Vagina (tissue), 2 donors: Measurements from ENCODE around the gene RPUSD3. TPM values are rescaled to one million over a fixed set of nuclear protein-coding genes. Genes with fewer than 3 reads are reported as not detected.
"Not testable (repeated sequence)": the region's sequence is repeated elsewhere in the genome, so short reads cannot be mapped to it uniquely, and the experiment has no call there.

Source experiments
- DNase-seq, 2 donors: peaks; one replicate each; pipeline ENCODE4 v3.0.0-alpha.2; 2017; ENCODE audit errors: extremely low spot score in 2 of 2
- H3K27ac ChIP-seq: fragments of 200-600 bp; sonication (generic); one replicate; pipeline ENCODE4 v1.5.1; 2019
- H3K27me3 ChIP-seq: fragments of 200-600 bp; sonication (generic); one replicate; pipeline ENCODE4 v1.5.1; 2019
- H3K36me3 ChIP-seq, 2 donors: fragments of 200-600 bp; sonication (generic); one replicate each; pipeline ENCODE4 v1.5.1; 2017 to 2019
- H3K4me1 ChIP-seq: fragments of 200-600 bp; sonication (generic); one replicate; pipeline ENCODE4 v1.5.1; 2019
- H3K4me3 ChIP-seq, 2 donors: fragments of 200-600 bp; sonication (generic); 1 replicate in 1 of 2; 2 replicates in 1 of 2; pipeline ENCODE4 v1.5.1; 2016 to 2019
- H3K9me3 ChIP-seq: fragments of 200-600 bp; sonication (generic); one replicate; pipeline ENCODE4 v1.5.1; 2019
- POLR2A ChIP-seq, 2 donors: fragments of 450-650 bp; IDR thresholded peaks; one replicate each; pipeline ENCODE4 v1.6.1; 2017; ENCODE audit warnings: antibody characterized with exemption in 2 of 2, mild to moderate bottlenecking in 2 of 2, moderate library complexity in 2 of 2
- POLR2AphosphoS5 ChIP-seq, 2 donors: sonication (generic); formaldehyde crosslinking; IDR thresholded peaks; one replicate each; pipeline ENCODE4 v1.9.0; 2017; ENCODE audit warnings: antibody characterized with exemption in 2 of 2, mild to moderate bottlenecking in 2 of 2, low read depth in 1 of 2; ENCODE audit not compliant: insufficient read depth in 1 of 2
- intact Hi-C: fragments of 100-400 bp; cut with DNase I; formaldehyde crosslinking; loops from one replicate; pipeline ENCODE4 v1.15.1; 2023
- total RNA-seq: library from RNA; depleted of rRNA; stranded (reverse); fragments of >200 nt; gene quantifications from one replicate; pipeline ENCODE4 v1.2.3, GENCODE V29; 2016
- TF ChIP-seq, protein P1 (sequence below), 3 experiments: fragments of 450-650 bp in 2 of 3; fragments of 200-600 bp in 1 of 3; sonication (generic) in 1 of 3; IDR thresholded peaks; one replicate each; pipeline ENCODE4 v1.5.1; 2017 to 2019; ENCODE audit warnings: antibody characterized with exemption in 3 of 3, mild to moderate bottlenecking in 2 of 3, moderate library complexity in 2 of 3

The RPUSD3 gene
- total RNA-seq, 1 donor from 2014 or later: 50.6 TPM

DNA sequence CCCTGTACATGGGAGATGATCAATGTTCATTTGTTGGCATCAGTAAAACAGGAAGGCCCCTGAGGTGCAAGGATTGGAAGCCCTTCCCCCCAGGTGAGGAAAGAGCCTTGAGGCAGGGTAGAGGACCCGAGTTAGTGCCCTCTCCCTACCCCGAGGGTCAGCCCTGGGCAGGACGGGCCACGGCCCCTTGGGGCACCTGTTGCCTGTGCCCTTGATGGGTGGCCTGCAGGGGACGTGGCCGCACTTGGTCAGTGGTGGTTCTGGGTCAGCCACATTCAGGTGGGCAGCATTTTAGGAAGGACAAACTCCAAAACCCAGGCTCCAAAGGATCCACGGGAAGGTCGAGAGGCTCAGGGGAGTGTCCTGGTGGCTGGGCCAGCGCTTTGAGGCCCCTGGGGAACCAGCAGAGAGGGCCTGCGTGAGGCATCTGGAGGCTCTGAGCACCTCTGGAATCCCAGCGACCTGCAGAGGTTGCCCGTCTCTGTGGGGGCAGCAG is 15.8 kb upstream of the RPUSD3 start:
- Histone ChIP-seq H3K4me3 (no peak overlapping the region), H3K9me3 (no peaks in the 10 kb centered on the region), H3K4me1 (peaks cover 16% of the 10 kb centered on the region), H3K27me3 (no peaks in the 10 kb centered on the region), H3K36me3 (no peaks in the 10 kb centered on the region), H3K27ac (no peak overlapping the region)
- intact Hi-C loops: loop anchor here (5.0 kb wide), 1 partner anchor 58 kb away; the partner anchor contains the start of gene IL17RC
- TF ChIP-seq POLR2A (IDR thresholded peaks at IDR 0.05): no peak
- DNase-seq: no peak

DNA sequence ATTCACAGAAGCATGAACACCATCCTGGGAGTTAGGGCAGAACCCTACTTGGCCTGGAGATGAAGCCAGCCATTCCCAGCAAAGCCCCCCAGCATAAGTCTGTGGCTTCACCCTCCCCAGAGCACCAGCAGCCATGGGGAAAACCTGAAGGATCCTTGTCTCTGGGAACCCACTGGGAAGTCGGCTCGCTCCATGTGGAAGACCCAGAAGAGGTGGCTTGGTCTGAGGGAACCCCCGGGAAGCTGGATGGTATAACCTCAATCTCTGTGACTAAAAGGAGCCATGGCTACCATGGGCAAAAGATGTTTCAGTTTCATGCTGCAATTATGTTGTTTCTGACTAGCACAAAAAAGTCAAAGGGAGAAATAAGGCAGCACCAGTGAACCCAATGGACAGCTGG is 11.8 kb upstream of the RPUSD3 start:
- intact Hi-C loops: no loop called here
- no peak overlapping the region for H3K4me3 ChIP-seq
- DNase-seq: no peak
- H3K4me1 ChIP-seq: no peaks in the 10 kb centered on the region
- TF ChIP-seq POLR2A (IDR thresholded peaks at IDR 0.05): no peak
- TF ChIP-seq POLR2AphosphoS5 (IDR thresholded peaks at IDR 0.05; ENCODE audit: insufficient read depth in 1 of 2, low read depth in 1 of 2): no peak
- H3K27ac ChIP-seq: no peak overlapping the region
- no peaks in the 10 kb centered on the region for H3K27me3 ChIP-seq
- no peaks in the 10 kb centered on the region for H3K9me3 ChIP-seq
- no peaks in the 10 kb centered on the region for H3K36me3 ChIP-seq

- intact Hi-C loops, DNase-seq, H3K27me3 ChIP-seq: not testable (repeated sequence)
Measured at GRCh38 chr3:9854291-9854940, 10.6 kb upstream of the RPUSD3 start.

DNA sequence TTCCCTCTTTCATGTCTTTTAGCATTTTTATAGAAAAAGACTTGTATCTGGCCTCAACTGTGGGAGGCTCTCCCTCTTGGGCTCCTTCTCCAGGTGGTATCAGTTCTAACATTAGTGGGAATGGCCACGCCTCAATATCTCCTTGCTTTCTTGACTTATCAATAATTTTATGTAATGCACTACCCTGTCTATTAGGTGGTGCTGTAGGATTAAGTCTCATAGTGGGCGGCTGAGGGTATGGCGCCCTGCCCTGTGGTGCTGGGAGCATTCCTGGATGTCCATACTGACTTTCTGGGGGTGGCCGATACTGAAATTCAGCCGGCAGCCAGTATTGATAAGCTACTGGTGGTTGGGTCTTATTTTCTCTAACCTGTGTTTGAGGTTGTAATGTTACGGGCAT is 8.7 kb upstream of the RPUSD3 start:
- intact Hi-C loops: no loop called here
- no peak for DNase-seq
- Histone ChIP-seq H3K27me3 (no peaks in the 10 kb centered on the region), H3K36me3 (no peaks in the 10 kb centered on the region), H3K4me3 (no peak overlapping the region), H3K27ac (no peak overlapping the region), H3K4me1 (no peaks in the 10 kb centered on the region), H3K9me3 (no peaks in the 10 kb centered on the region)
- TF ChIP-seq POLR2AphosphoS5 (IDR thresholded peaks at IDR 0.05; ENCODE audit: insufficient read depth in 1 of 2, low read depth in 1 of 2): no peak

More at GRCh38 chr3:9854291-9854940, 10.6 kb upstream of the RPUSD3 start:
- H3K36me3 ChIP-seq, H3K4me1 ChIP-seq, H3K4me3 ChIP-seq, H3K9me3 ChIP-seq, H3K27ac ChIP-seq: not testable (repeated sequence)

DNA sequence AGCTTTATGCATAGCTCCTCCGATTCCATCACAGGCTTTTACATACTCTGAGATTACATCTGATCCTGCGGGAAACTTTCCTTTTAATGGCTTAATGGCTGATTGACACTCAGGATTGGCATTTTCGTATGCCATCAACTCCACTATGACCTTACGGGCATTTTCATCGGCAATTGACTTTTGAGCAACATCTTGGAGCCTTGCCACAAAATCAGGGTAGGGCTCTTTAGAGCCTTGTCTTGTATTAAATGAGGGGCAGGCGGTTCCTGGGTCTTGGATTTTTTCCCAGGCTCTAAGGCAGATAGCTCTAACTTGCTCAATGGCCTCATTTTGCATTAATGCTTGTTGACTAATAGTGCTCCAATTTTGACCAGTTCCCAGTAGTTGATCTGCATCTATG is 8.1 kb upstream of the RPUSD3 start:
- H3K4me1 ChIP-seq, H3K4me3 ChIP-seq, H3K36me3 ChIP-seq, H3K27me3 ChIP-seq, H3K27ac ChIP-seq, H3K9me3 ChIP-seq, intact Hi-C loops, DNase-seq: not testable (repeated sequence)

DNA sequence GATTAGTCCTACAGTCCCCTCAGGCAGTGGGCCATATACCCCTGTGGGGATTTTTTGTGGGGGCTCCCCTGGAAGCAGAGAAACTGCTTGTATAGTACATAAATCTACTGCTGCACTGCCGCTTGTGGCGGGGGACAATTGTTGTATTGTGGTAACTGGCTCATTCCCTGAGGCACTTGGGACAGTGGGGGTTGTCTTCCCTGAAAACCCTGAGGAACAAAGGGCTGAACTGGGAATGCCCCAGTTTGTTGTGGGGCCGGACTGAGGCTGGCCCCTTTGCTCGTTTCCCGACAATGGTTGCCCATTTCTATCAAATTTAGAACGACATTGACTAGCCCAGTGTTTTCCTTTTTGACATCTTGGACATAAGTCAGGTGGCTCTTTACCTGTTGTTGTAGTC is 7.6 kb upstream of the RPUSD3 start:
- H3K27me3 ChIP-seq, H3K4me3 ChIP-seq, H3K4me1 ChIP-seq, H3K27ac ChIP-seq, intact Hi-C loops, H3K36me3 ChIP-seq, H3K9me3 ChIP-seq, DNase-seq: not testable (repeated sequence)

DNA sequence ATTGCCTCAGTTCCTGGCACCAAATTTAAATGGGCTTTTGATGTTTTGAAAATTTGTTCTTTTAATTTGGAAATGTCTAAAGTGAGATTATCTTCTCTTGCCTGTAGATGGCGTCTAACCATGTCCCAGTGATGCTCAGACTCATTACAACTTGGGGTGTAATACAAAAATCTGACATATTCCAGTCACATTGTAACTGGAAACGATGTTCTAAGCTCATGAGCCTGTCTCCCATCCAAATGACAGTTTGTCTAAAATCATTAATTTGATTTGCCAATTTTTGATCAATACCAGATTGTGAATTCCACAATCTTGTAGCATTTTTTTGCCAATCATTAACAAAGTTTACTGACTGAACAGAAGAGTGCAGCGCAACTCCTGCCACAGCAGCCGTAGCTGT is 5.1 kb upstream of the RPUSD3 start:
- H3K27me3 ChIP-seq, H3K4me1 ChIP-seq, intact Hi-C loops, H3K4me3 ChIP-seq, H3K27ac ChIP-seq, H3K9me3 ChIP-seq, DNase-seq, H3K36me3 ChIP-seq: not testable (repeated sequence)
- TF ChIP-seq, protein P1, sequence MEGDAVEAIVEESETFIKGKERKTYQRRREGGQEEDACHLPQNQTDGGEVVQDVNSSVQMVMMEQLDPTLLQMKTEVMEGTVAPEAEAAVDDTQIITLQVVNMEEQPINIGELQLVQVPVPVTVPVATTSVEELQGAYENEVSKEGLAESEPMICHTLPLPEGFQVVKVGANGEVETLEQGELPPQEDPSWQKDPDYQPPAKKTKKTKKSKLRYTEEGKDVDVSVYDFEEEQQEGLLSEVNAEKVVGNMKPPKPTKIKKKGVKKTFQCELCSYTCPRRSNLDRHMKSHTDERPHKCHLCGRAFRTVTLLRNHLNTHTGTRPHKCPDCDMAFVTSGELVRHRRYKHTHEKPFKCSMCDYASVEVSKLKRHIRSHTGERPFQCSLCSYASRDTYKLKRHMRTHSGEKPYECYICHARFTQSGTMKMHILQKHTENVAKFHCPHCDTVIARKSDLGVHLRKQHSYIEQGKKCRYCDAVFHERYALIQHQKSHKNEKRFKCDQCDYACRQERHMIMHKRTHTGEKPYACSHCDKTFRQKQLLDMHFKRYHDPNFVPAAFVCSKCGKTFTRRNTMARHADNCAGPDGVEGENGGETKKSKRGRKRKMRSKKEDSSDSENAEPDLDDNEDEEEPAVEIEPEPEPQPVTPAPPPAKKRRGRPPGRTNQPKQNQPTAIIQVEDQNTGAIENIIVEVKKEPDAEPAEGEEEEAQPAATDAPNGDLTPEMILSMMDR (IDR thresholded peaks at IDR 0.05): peak in 2 of 3 experiments; percentile 41 to 54

DNA sequence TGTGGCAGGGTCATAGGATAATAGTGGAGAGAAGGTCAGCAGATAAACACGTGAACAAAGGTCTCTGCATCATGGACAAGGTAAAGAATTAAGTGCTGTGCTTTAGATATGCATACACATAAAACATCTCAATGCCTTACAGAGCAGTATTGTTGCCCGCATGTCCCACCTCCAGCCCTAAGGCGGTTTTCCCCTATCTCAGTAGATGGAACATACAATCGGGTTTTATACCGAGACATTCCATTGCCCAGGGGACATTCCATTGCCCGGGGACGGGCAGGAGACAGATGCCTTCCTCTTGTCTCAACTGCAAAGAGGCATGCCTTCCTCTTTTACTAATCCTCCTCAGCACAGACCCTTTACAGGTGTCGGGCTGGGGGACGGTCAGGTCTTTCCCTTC is 4.1 kb upstream of the RPUSD3 start:
- intact Hi-C loops, H3K27ac ChIP-seq, H3K27me3 ChIP-seq, H3K9me3 ChIP-seq, H3K36me3 ChIP-seq, DNase-seq, H3K4me3 ChIP-seq: not testable (repeated sequence)
- peaks cover 15% of the 10 kb centered on the region for H3K4me1 ChIP-seq
